MM.1S (cell line): ENCODE data around the gene CETP.

Source experiments
- DNase-seq: peaks from one replicate; pipeline ENCODE4 v3.0.0-alpha.2; 2015
- H2AFZ ChIP-seq: fragments of 300-600 bp; sonication (generic); 2 replicates; pipeline ENCODE4 v1.6.0; 2016; ENCODE audit warnings: antibody characterized with exemption, low read length
- H3F3A ChIP-seq: fragments of 300-600 bp; sonication (generic); 2 replicates; pipeline ENCODE4 v1.6.1; 2016; ENCODE audit warnings: mild to moderate bottlenecking, antibody characterized with exemption, low read length, moderate library complexity, mixed read lengths; ENCODE audit not compliant: insufficient read depth
- H3K27ac ChIP-seq: fragments of 300-600 bp; sonication (generic); 2 replicates; pipeline ENCODE4 v1.5.1; 2016; ENCODE audit warnings: mild to moderate bottlenecking, low read length
- H3K27me3 ChIP-seq: fragments of 300-600 bp; sonication (generic); replicated peaks from 2 replicates; pipeline ENCODE4 v1.6.0; 2016; ENCODE audit warnings: low read length; ENCODE audit not compliant: insufficient read depth
- H3K36me3 ChIP-seq: fragments of 300-600 bp; sonication (generic); replicated peaks from 2 replicates; pipeline ENCODE4 v1.6.1; 2016; ENCODE audit warnings: mild to moderate bottlenecking, low read length, mixed read lengths; ENCODE audit not compliant: insufficient read depth
- H3K4me1 ChIP-seq: fragments of 300-600 bp; sonication (generic); 2 replicates; pipeline ENCODE4 v1.6.1; 2016; ENCODE audit warnings: low read length, mixed read lengths
- H3K4me2 ChIP-seq: fragments of 300-600 bp; sonication (generic); 2 replicates; pipeline ENCODE4 v1.6.0; 2016; ENCODE audit warnings: low read depth, low read length
- H3K4me3 ChIP-seq: fragments of 300-600 bp; sonication (generic); 2 replicates; pipeline ENCODE4 v1.5.1; 2016; ENCODE audit warnings: low read length, mixed read lengths
- H3K79me2 ChIP-seq: fragments of 300-600 bp; sonication (generic); 2 replicates; pipeline ENCODE4 v1.6.1; 2016; ENCODE audit warnings: mixed run types, low read length, mixed read lengths
- H3K9ac ChIP-seq: fragments of 300-600 bp; sonication (generic); 2 replicates; pipeline ENCODE4 v1.6.1; 2016; ENCODE audit warnings: low read length, mixed read lengths
- H3K9me2 ChIP-seq: fragments of 300-600 bp; sonication (generic); replicated peaks from 2 replicates; pipeline ENCODE4 v1.6.1; 2016; ENCODE audit warnings: mild to moderate bottlenecking, low read length, mixed read lengths; ENCODE audit not compliant: insufficient read depth
- H3K9me3 ChIP-seq: fragments of 300-600 bp; sonication (generic); replicated peaks from 2 replicates; pipeline ENCODE4 v1.6.1; 2016; ENCODE audit warnings: mild to moderate bottlenecking, low read length, mixed read lengths; ENCODE audit not compliant: insufficient read depth
- H4K20me1 ChIP-seq: fragments of 300-600 bp; sonication (generic); 2 replicates; pipeline ENCODE4 v1.6.1; 2016; ENCODE audit warnings: mild to moderate bottlenecking, low read length, moderate library complexity, mixed read lengths; ENCODE audit not compliant: insufficient read depth
- EZH2 ChIP-seq: fragments of 300-600 bp; sonication (generic); optimal IDR thresholded peaks from 2 replicates; pipeline ENCODE3; 2017; ENCODE audit warnings: low read depth, mild to moderate bottlenecking, antibody characterized with exemption, low read length, mixed read lengths
- EZH2phosphoT487 ChIP-seq: fragments of 300-600 bp; sonication (generic); IDR thresholded peaks from 2 replicates; pipeline ENCODE4 v1.6.1; 2018; ENCODE audit warnings: antibody characterized with exemption, low read length
- TF ChIP-seq, protein P1 (sequence below): fragments of 300-600 bp; sonication (generic); IDR thresholded peaks from 2 replicates; pipeline ENCODE4 v1.5.1; 2016; ENCODE audit warnings: antibody characterized with exemption, low read length, mixed read lengths

The CETP gene

DNA sequence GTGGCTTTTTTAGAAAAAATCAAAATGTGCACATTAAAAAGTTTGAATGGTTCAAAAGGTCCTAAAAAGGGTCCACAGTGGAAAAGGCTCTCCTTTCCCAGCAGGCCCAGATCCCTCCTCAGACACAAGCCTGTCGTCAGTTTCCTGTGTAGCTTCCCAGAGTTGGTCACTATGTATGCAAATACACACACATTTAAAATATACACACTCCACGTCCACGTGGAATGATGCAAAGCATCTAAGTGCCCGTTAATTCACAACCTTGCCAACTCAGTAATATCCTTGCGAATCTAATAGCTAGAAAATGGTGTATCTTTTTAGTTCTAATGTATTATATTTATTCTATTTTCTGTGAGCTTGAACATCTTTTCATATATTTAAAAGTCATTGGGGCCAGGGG lies 45.3 kb downstream of the CETP start:
- no peak for TF ChIP-seq EZH2
- no peak for TF ChIP-seq EZH2phosphoT487
- TF ChIP-seq, protein P1, sequence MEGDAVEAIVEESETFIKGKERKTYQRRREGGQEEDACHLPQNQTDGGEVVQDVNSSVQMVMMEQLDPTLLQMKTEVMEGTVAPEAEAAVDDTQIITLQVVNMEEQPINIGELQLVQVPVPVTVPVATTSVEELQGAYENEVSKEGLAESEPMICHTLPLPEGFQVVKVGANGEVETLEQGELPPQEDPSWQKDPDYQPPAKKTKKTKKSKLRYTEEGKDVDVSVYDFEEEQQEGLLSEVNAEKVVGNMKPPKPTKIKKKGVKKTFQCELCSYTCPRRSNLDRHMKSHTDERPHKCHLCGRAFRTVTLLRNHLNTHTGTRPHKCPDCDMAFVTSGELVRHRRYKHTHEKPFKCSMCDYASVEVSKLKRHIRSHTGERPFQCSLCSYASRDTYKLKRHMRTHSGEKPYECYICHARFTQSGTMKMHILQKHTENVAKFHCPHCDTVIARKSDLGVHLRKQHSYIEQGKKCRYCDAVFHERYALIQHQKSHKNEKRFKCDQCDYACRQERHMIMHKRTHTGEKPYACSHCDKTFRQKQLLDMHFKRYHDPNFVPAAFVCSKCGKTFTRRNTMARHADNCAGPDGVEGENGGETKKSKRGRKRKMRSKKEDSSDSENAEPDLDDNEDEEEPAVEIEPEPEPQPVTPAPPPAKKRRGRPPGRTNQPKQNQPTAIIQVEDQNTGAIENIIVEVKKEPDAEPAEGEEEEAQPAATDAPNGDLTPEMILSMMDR: no peak
- no peak overlapping the region for H2AFZ ChIP-seq

DNA sequence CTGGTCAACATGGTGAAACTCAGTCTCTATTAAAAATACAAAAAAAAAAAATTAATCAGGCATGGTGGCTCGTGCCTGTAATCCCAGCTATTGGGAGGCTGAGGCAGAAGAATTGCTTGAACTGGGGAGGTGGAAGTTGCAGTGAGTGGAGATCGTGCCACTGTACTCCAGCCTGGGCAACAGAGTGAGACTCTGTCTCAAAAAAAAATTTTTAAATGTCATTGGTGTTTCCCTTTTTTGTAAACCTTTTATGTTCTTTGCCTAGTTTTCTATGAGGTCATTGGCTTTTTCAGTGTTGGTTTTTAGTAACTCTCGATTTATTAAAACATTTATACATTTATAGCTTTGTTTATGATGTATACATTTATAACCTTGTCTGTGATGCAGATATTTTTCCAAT lies 45.8 kb downstream of the CETP start:
- Histone ChIP-seq H3K9me3 (no peaks in the 10 kb centered on the region), H3F3A (no peaks in the 10 kb centered on the region), H3K27me3 (no peaks in the 10 kb centered on the region), H2AFZ (no peak overlapping the region), H3K79me2 (no peaks in the 10 kb centered on the region), H3K9ac (no peak overlapping the region), H3K27ac (no peak overlapping the region), H3K4me3 (no peak overlapping the region), H3K4me1 (no peaks in the 10 kb centered on the region), H3K36me3 (no peaks in the 10 kb centered on the region), H4K20me1 (no peaks in the 10 kb centered on the region), H3K9me2 (no peaks in the 10 kb centered on the region), H3K4me2 (no peak overlapping the region)
- DNase-seq: no peak
- TF ChIP-seq EZH2 (no peak), EZH2phosphoT487 (no peak)
- TF ChIP-seq, protein P1: no peak

More for the DNA sequence above, 45.3 kb downstream of the CETP start:
- no peaks in the 10 kb centered on the region for H3K9me3 ChIP-seq
- no peak for DNase-seq
- H3F3A ChIP-seq: no peaks in the 10 kb centered on the region
- no peak overlapping the region for H3K27ac ChIP-seq
- H3K79me2 ChIP-seq: no peaks in the 10 kb centered on the region
- H3K4me2 ChIP-seq: no peak overlapping the region
- H3K4me1 ChIP-seq: no peaks in the 10 kb centered on the region
- no peaks in the 10 kb centered on the region for H4K20me1 ChIP-seq
- H3K9ac ChIP-seq: no peak overlapping the region
- no peaks in the 10 kb centered on the region for H3K27me3 ChIP-seq
- no peaks in the 10 kb centered on the region for H3K9me2 ChIP-seq
- H3K4me3 ChIP-seq: no peak overlapping the region
- no peaks in the 10 kb centered on the region for H3K36me3 ChIP-seq

DNA sequence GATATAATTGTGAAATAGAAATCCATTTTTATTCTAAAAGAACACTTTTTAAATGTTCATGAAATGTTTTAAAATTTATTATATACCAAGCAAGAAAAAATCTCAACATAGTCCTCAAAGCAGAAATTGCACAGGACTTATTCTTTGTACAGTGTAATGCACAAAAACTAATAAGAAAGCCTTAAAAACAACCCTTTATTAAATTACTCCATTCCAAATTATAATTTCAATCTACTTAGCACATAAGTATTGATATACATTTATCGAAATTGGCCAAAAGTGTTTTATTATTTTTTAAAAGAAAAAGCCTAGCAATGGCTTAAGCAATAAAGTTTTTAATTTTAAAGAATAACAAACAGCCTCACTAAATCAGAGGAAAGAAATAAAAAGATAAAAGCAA lies 46.7 kb downstream of the CETP start:
- no peak for DNase-seq
- Histone ChIP-seq H3K4me1 (no peaks in the 10 kb centered on the region), H3K9me3 (no peaks in the 10 kb centered on the region), H4K20me1 (no peaks in the 10 kb centered on the region), H2AFZ (no peak overlapping the region), H3K27ac (no peak overlapping the region), H3K27me3 (no peaks in the 10 kb centered on the region), H3K4me2 (no peak overlapping the region), H3K9me2 (no peaks in the 10 kb centered on the region), H3K4me3 (no peak overlapping the region), H3K9ac (no peak overlapping the region), H3F3A (no peaks in the 10 kb centered on the region), H3K79me2 (no peaks in the 10 kb centered on the region), H3K36me3 (no peaks in the 10 kb centered on the region)
- TF ChIP-seq EZH2phosphoT487 (no peak), EZH2 (no peak)
- TF ChIP-seq, protein P1: no peak
